ENCODE results near the gene DNAH5.
"Not testable (repeated sequence)": the region's sequence is repeated elsewhere in the genome, so short reads cannot be mapped to it uniquely, and the experiment has no call there.

Gene DNAH5

GRCh38 chr5:13944560-13945199 is at the start of gene DNAH5:
Gene DNAH5, minus strand, starts transcription at chr5:13944688. Its CDS starts 250 bp downstream, at chr5:13944438.
- no peak for DNase-seq

- no peak for DNase-seq
Observed at GRCh38 chr5:13993926-13994325, 49.4 kb upstream of the DNAH5 start.

- no peak for DNase-seq
Observed at GRCh38 chr5:13992795-13993194, 48.3 kb upstream of the DNAH5 start.

GRCh38 chr5:13991365-13991764 is 46.9 kb upstream of the DNAH5 start:
- DNase-seq = no peak

GRCh38 chr5:13990896-13991295 is 46.4 kb upstream of the DNAH5 start:
- no peak for DNase-seq

GRCh38 chr5:13989832-13990231 is 45.3 kb upstream of the DNAH5 start:
- no peak for DNase-seq

GRCh38 chr5:13987843-13988464 is 43.5 kb upstream of the DNAH5 start:
- peak; percentile 7 for DNase-seq

- no peak for DNase-seq
Observed at GRCh38 chr5:13985731-13986418, 41.4 kb upstream of the DNAH5 start.

- not testable (repeated sequence) for DNase-seq
Observed at GRCh38 chr5:13984888-13985287, 40.4 kb upstream of the DNAH5 start.

- no peak for DNase-seq
Observed at GRCh38 chr5:13976867-13977830, 32.7 kb upstream of the DNAH5 start.

GRCh38 chr5:13976223-13976622 is 31.7 kb upstream of the DNAH5 start:
- no peak for DNase-seq

- DNase-seq = no peak
Observed at GRCh38 chr5:13975246-13975645, 30.8 kb upstream of the DNAH5 start.

- DNase-seq = no peak
Observed at GRCh38 chr5:13973724-13974123, 29.2 kb upstream of the DNAH5 start.

GRCh38 chr5:13972029-13972428 is 27.5 kb upstream of the DNAH5 start:
- no peak for DNase-seq

- DNase-seq = peak; percentile 53
Observed at GRCh38 chr5:13957032-13957645, 12.7 kb upstream of the DNAH5 start.

- DNase-seq = no peak
Observed at GRCh38 chr5:13956471-13956870, 12.0 kb upstream of the DNAH5 start.

GRCh38 chr5:13955896-13956295 is 11.4 kb upstream of the DNAH5 start:
- DNase-seq = no peak

- DNase-seq = no peak
Observed at GRCh38 chr5:13946111-13946510, 1.6 kb upstream of the DNAH5 start.

GRCh38 chr5:13945271-13945670 is 783 bp upstream of the DNAH5 start:
- DNase-seq = no peak

- DNase-seq = no peak
Observed at GRCh38 chr5:13943676-13944075, 812 bp downstream of the DNAH5 start.

- DNase-seq = no peak
Observed at GRCh38 chr5:13941468-13941867, 3.0 kb downstream of the DNAH5 start.

- DNase-seq = peak; percentile 10
Observed at GRCh38 chr5:13939638-13940037, 4.8 kb downstream of the DNAH5 start.

- DNase-seq = no peak
Observed at GRCh38 chr5:13934921-13935320, 9.6 kb downstream of the DNAH5 start.

Data from NCI-H1092 (cell line).